CD14-positive monocyte (primary cell): ENCODE measurements around the gene SYS1. TPM values are rescaled to one million over a fixed set of nuclear protein-coding genes. Genes with fewer than 3 reads are reported as not detected.

ENCODE experiments used
- DNase-seq, 3 donors: peaks; one replicate each; pipeline ENCODE4 v3.0.0-alpha.2; 2011 to 2022
- H2AFZ ChIP-seq: 2 replicates; pipeline ENCODE4 v1.6.0; 2012; ENCODE audit warnings: mild to moderate bottlenecking, low read depth, low read length, inconsistent platforms; ENCODE audit not compliant: insufficient read depth, poor library complexity, severe bottlenecking
- H3K27ac ChIP-seq, 2 donors: 1 replicate in 1 of 2; 2 replicates in 1 of 2; pipeline ENCODE4 v1.5.1; 2012 to 2013; ENCODE audit warnings: low read length in 2 of 2, control low read depth in 1 of 2, inconsistent platforms in 1 of 2, low read depth in 1 of 2, mild to moderate bottlenecking in 1 of 2
- H3K27me3 ChIP-seq, 2 donors: one replicate each; pipeline versions ENCODE4 v1.6.0 to v1.6.1; 2011 to 2013; ENCODE audit warnings: low read length in 2 of 2; ENCODE audit not compliant: control insufficient read depth in 2 of 2, insufficient read depth in 2 of 2
- H3K36me3 ChIP-seq, 2 donors: replicated peaks in 1 of 2; 1 replicate in 1 of 2; 2 replicates in 1 of 2; pipeline versions ENCODE4 v1.5.1 to v1.6.1; 2012 to 2013; ENCODE audit warnings: low read length in 2 of 2, control low read depth in 1 of 2, inconsistent platforms in 1 of 2, mild to moderate bottlenecking in 1 of 2; ENCODE audit not compliant: insufficient read depth in 2 of 2, control insufficient read depth in 1 of 2
- H3K4me1 ChIP-seq, 2 donors: 1 replicate in 1 of 2; 2 replicates in 1 of 2; pipeline versions ENCODE4 v1.5.1 to v1.6.1; 2012 to 2013; ENCODE audit warnings: low read length in 2 of 2, control low read depth in 1 of 2, inconsistent platforms in 1 of 2, mild to moderate bottlenecking in 1 of 2, moderate library complexity in 1 of 2; ENCODE audit not compliant: insufficient read depth in 2 of 2, control insufficient read depth in 1 of 2
- H3K4me2 ChIP-seq: replicated peaks from 2 replicates; pipeline ENCODE3; 2012; ENCODE audit warnings: low read length, moderate library complexity, mild to moderate bottlenecking; ENCODE audit not compliant: poor library complexity, severe bottlenecking; ENCODE audit errors: extremely low read depth
- H3K4me3 ChIP-seq, 3 experiments: fragments of 200-600 bp in 1 of 3; sonication (generic) in 1 of 3; replicated peaks in 1 of 3; 1 replicate in 2 of 3; 2 replicates in 1 of 3; pipeline ENCODE4 v1.5.1; 2011 to 2013; ENCODE audit warnings: low read length in 3 of 3, mild to moderate bottlenecking in 3 of 3, control low read depth in 2 of 3, low read depth in 2 of 3, inconsistent platforms in 1 of 3, moderate library complexity in 1 of 3
- H3K79me2 ChIP-seq: 2 replicates; pipeline ENCODE4 v1.6.0; 2012; ENCODE audit warnings: mild to moderate bottlenecking, control low read depth, inconsistent platforms, low read length, moderate library complexity; ENCODE audit not compliant: insufficient read depth
- H3K9ac ChIP-seq: 2 replicates; pipeline ENCODE4 v1.6.0; 2017; ENCODE audit warnings: low read length, mild to moderate bottlenecking; ENCODE audit not compliant: insufficient read depth, poor library complexity, severe bottlenecking
- H3K9me3 ChIP-seq, 2 donors: replicated peaks in 1 of 2; 1 replicate in 1 of 2; 2 replicates in 1 of 2; pipeline versions ENCODE4 v1.5.1 to v1.6.1; 2012 to 2013; ENCODE audit warnings: low read length in 2 of 2, control low read depth in 1 of 2; ENCODE audit not compliant: control insufficient read depth in 1 of 2, insufficient read depth in 1 of 2
- H4K20me1 ChIP-seq: 2 replicates; pipeline ENCODE4 v1.6.0; 2012; ENCODE audit warnings: mild to moderate bottlenecking, low read length, control low read depth, moderate library complexity; ENCODE audit not compliant: insufficient read depth
- H3K27ac Mint-ChIP-seq, 7 donors: one replicate each; pipeline ENCODE4 v1.8.0; 2020; ENCODE audit warnings: mild to moderate bottlenecking in 7 of 7, mixed read lengths in 7 of 7, moderate library complexity in 6 of 7, inconsistent platforms in 2 of 7
- H3K27me3 Mint-ChIP-seq, 3 donors: one replicate each; pipeline ENCODE4 v1.8.0; 2021 to 2022; ENCODE audit warnings: low read depth in 3 of 3, mild to moderate bottlenecking in 3 of 3, mixed read lengths in 3 of 3, moderate library complexity in 3 of 3, inconsistent platforms in 1 of 3
- H3K36me3 Mint-ChIP-seq, 2 donors: one replicate each; pipeline ENCODE4 v1.8.0; 2020; ENCODE audit warnings: mixed read lengths in 2 of 2, inconsistent platforms in 1 of 2, mild to moderate bottlenecking in 1 of 2
- H3K4me1 Mint-ChIP-seq: one replicate; pipeline ENCODE4 v1.8.0; 2020; ENCODE audit warnings: mild to moderate bottlenecking, mixed read lengths
- H3K4me3 Mint-ChIP-seq, 2 donors: one replicate each; pipeline ENCODE4 v1.8.0; 2020; ENCODE audit warnings: mild to moderate bottlenecking in 2 of 2, mixed read lengths in 2 of 2, moderate library complexity in 1 of 2
- H3K9me3 Mint-ChIP-seq, 7 donors: one replicate each; pipeline ENCODE4 v1.8.0; 2020 to 2022; ENCODE audit warnings: mixed read lengths in 7 of 7, mild to moderate bottlenecking in 6 of 7, moderate library complexity in 6 of 7, inconsistent platforms in 2 of 7
- WGBS: methylation state at CpG from one replicate; pipeline ENCODE4 v1.1.5; 2013; ENCODE audit warnings: missing lambda C conversion rate; ENCODE audit not compliant: insufficient coverage; 5-methylcytosine and 5-hydroxymethylcytosine counted together
- intact Hi-C, 2 donors: fragments of 100-400 bp; cut with micrococcal nuclease; formaldehyde crosslinking; loops; one replicate each; pipeline versions ENCODE4 v1.15.0 to v1.15.1; 2023
- polyA plus RNA-seq, 3 donors: library from polyadenylated mRNA; depleted of rRNA in 1 of 3; unstranded in 2 of 3; stranded (reverse) in 1 of 3; fragments of 300-500 nt in 2 of 3; fragments of >200 nt in 1 of 3; fragmentation: Illumina TruSeq in 2 of 3; gene quantifications; 1 replicate in 2 of 3; 2 replicates in 1 of 3; pipeline ENCODE4 v1.2.3, GENCODE V29; 2012 to 2021
- TF ChIP-seq, protein P1 (sequence below): fragments of 200-600 bp; IDR thresholded peaks from one replicate; pipeline ENCODE4 v1.8.0; 2022; ENCODE audit warnings: antibody characterized with exemption, mild to moderate bottlenecking

SYS1 gene
- polyA plus RNA-seq, 3 donors, result 16.8 to 23.1 (median 22.1) TPM

GRCh38 chr20:45399018-45399417 is 36.1 kb downstream of the SYS1 start:
- intact Hi-C loops, result no loop called here
- Mint-ChIP-seq H3K27me3 (peaks cover 0 to 11% (median 9%) of the 10 kb centered on the region in 3 donors), H3K36me3 (peaks cover 0 to 3% of the 10 kb centered on the region in 2 donors), H3K4me3 (no peak overlapping the region), H3K4me1 (no peaks in the 10 kb centered on the region), H3K9me3 (peaks cover 25 to 34% (median 27%) of the 10 kb centered on the region in 7 donors), H3K27ac (no peak overlapping the region)
- DNase-seq, result no peak
- no peak overlapping the region for H2AFZ ChIP-seq
- H3K4me2 ChIP-seq, result no peak overlapping the region
- H3K4me1 ChIP-seq, result no peaks in the 10 kb centered on the region
- no peaks in the 10 kb centered on the region for H3K79me2 ChIP-seq
- no CpG with 5 or more reads among the region's 1 CpG for WGBS
- peaks cover 19 to 24% of the 10 kb centered on the region in 2 donors for H3K9me3 ChIP-seq
- H3K9ac ChIP-seq, result no peak overlapping the region
- H3K27me3 ChIP-seq, result peaks cover 1 to 2% of the 10 kb centered on the region in 2 donors
- H3K27ac ChIP-seq, result no peak overlapping the region
- no peaks in the 10 kb centered on the region for H4K20me1 ChIP-seq
- H3K36me3 ChIP-seq, result no peaks in the 10 kb centered on the region
- no peak overlapping the region for H3K4me3 ChIP-seq
- TF ChIP-seq, protein P1, sequence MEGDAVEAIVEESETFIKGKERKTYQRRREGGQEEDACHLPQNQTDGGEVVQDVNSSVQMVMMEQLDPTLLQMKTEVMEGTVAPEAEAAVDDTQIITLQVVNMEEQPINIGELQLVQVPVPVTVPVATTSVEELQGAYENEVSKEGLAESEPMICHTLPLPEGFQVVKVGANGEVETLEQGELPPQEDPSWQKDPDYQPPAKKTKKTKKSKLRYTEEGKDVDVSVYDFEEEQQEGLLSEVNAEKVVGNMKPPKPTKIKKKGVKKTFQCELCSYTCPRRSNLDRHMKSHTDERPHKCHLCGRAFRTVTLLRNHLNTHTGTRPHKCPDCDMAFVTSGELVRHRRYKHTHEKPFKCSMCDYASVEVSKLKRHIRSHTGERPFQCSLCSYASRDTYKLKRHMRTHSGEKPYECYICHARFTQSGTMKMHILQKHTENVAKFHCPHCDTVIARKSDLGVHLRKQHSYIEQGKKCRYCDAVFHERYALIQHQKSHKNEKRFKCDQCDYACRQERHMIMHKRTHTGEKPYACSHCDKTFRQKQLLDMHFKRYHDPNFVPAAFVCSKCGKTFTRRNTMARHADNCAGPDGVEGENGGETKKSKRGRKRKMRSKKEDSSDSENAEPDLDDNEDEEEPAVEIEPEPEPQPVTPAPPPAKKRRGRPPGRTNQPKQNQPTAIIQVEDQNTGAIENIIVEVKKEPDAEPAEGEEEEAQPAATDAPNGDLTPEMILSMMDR, result no peak

DNA sequence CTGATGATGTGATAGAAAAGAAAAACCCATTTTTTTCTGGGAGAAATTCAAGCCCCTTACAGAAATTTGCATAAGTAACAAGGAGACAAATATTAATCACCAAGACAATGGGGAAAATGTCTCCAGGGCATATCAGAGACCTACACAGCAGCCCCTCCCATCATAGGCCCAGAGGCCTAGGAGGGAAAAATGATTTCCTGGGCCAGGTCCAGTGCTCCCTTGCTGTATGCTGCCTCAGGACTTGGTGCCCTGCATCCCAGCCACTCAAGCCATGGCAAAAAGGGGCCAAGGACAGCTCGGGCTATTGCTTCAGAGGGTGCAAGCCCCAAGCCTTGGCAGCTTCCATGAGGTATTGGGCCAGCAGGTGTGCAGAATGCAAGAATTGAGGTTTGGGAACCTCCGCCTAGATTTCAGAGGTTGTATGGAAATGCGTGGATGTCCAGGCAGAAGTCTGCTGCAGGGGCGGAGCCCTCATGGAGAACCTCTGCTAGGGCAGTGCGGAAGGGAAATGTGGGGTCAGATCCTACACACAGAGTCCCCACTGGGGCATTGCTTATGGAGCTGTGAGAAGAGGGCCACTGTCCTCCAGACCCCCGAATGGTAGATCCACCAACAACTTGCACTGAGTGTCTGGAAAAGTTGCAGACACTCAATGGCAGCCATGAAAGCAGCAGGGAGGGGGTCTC is 37.5 kb downstream of the SYS1 start:
- H2AFZ ChIP-seq, result no peak overlapping the region

More for the DNA sequence above, 37.5 kb downstream of the SYS1 start:
- Histone ChIP-seq H3K4me2 (no peak overlapping the region), H3K79me2 (no peaks in the 10 kb centered on the region), H3K9ac (no peak overlapping the region), H3K9me3 (peaks cover 19 to 29% of the 10 kb centered on the region in 2 donors), H3K27ac (no peak overlapping the region), H3K36me3 (no peaks in the 10 kb centered on the region), H3K4me3 (no peak overlapping the region), H3K27me3 (peaks cover 14 to 15% of the 10 kb centered on the region in 2 donors), H4K20me1 (no peaks in the 10 kb centered on the region), H3K4me1 (peaks cover 1 to 3% of the 10 kb centered on the region in 2 donors)
- Mint-ChIP-seq H3K9me3 (peaks cover 25 to 38% (median 36%) of the 10 kb centered on the region in 7 donors), H3K36me3 (peaks cover 0 to 9% of the 10 kb centered on the region in 2 donors), H3K27me3 (peaks cover 12 to 24% (median 22%) of the 10 kb centered on the region in 3 donors), H3K4me1 (peaks cover 5% of the 10 kb centered on the region), H3K27ac (no peak overlapping the region), H3K4me3 (no peak overlapping the region)
- DNase-seq, result no peak
- TF ChIP-seq, protein P1, result no peak
- intact Hi-C loops, result no loop called here
- WGBS, result 92% methylated on average over 6 of the region's 6 CpGs
